HG03039 (cell line): ENCODE results near the gene TMEM272.
"Not testable (repeated sequence)": the region's sequence is repeated elsewhere in the genome, so short reads cannot be mapped to it uniquely, and the experiment has no call there.

Experiments
- ATAC-seq: cut with Tn5 transposase; IDR thresholded peaks from one replicate; pipeline ENCODE4 v1.9.1; 2021; ENCODE audit warnings: mild to moderate bottlenecking, moderate library complexity; ENCODE audit not compliant: unreplicated experiment

TMEM272 gene

DNA sequence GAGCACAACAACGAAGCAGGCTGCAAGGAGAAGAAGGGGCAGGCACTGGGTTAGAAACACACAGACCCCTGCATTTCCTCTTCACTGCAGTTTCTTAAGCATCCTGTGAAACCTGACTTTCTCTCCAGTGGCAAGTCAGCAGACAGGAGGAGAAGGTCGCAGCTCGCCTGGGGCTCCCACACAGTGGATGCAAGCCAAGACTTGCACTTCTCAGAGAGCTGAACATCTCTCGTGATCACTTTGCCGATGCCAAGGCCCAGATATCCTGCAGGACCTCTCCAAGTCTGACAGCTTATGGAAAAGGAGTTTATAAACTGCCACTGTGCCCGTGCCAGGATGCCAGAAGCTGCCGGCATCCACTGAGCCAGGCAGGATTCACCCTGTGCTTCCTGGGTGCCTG, 18.4 kb downstream of the TMEM272 start:
- no peak for ATAC-seq

DNA sequence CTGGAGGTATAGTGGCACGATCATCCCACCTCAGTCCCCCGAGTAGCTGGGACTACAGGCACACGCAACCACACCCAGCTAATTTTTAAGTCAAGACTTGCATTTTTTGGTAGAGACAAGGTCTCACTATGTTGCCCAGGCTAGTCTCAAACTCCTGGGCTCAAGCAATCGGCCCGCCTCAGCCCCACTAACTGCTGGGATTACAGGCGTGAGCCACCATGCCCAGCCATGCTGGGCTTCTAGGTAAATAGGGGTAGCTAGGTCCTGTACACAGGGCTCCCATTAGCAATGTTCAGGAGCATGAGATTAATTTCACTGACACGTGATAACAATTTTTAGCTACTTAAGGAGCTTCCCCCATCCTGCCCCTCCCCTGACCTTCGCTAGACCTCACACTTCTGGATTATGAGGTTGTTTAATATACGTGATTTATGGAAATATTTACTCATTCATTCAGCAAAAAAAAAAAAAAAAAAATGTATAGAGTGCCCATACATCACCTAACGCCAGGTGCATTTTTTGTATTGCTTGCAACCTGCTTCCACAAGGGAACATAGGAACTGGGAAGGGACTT, 19.2 kb downstream of the TMEM272 start:
- ATAC-seq, result no peak

DNA sequence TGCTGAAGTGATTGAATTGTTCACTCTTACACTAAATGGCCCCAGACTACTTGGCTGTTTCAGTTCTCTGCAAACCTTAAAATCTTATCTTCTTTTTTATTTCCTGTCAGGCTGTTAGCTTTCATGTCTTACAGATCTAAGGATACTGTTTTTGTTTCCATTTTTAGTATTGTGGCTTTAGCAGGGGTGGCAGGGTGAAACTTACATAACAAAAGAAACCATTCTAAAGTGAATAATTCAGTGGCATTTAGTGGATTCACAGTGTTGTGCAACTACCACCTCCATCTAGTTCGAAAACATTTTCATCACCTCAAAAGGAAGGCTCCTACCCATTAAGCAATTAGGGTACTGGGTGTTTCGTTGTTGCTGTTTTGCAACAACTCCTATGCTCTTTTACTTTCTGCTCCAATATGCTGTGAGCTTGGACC, 19.8 kb downstream of the TMEM272 start:
- no peak for ATAC-seq

DNA sequence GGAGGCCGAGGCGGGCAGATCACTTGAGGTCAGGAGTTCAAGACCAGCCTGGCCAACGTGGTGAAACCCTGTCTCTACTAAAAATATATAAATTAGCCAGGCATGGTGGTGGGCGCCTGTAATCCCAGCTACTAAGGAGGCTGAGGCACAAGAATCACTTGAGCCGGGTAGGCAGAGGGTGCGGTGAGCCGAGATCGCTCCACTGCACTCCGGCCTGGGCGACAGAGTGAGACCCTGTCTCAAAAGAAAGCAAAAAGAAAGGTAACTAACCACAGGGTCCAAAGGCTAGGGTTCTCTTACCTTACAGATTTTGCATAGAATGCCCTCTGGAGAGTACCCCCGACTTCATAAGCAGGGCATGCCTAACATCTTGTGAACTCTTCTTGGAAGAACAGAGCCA, 20.3 kb downstream of the TMEM272 start:
- ATAC-seq, result not testable (repeated sequence)

DNA sequence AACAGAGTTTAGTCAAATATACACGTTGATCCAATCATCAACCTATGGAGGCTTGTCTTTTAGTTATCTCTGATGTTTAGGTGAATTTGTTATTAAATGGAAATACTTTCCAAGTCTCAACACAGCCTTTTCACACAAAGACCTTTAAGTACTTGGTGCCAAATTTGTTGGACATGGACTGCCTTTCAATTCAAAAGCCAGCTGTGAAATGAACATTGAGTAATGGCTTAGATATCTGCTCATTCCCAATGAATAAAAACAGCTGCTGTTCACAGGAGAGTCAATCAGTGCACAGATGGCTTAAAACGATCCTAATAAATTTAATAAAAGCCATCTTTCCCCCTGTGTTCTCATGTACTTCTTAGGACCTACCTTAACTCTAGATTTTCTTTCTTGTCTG, 21.1 kb downstream of the TMEM272 start:
- ATAC-seq, result no peak

DNA sequence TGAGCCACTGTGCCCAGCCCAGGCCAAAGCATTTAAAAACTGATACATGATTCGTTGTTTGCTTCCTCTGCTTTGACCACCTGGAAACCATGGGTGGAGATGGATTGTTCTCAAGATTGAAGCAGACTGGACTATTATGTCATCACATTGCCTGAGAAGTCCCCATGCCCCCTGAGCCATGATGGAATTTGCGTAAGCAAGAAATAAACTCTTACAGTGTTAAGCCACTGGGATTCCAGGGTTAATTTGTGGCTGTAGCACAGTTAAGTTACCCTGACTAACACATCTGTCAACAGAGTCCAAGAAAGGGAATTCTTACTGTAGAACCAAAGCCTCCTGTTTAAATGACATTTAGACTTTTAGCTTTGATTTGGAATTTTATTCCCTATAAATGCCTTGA, 21.6 kb downstream of the TMEM272 start:
- no peak for ATAC-seq

DNA sequence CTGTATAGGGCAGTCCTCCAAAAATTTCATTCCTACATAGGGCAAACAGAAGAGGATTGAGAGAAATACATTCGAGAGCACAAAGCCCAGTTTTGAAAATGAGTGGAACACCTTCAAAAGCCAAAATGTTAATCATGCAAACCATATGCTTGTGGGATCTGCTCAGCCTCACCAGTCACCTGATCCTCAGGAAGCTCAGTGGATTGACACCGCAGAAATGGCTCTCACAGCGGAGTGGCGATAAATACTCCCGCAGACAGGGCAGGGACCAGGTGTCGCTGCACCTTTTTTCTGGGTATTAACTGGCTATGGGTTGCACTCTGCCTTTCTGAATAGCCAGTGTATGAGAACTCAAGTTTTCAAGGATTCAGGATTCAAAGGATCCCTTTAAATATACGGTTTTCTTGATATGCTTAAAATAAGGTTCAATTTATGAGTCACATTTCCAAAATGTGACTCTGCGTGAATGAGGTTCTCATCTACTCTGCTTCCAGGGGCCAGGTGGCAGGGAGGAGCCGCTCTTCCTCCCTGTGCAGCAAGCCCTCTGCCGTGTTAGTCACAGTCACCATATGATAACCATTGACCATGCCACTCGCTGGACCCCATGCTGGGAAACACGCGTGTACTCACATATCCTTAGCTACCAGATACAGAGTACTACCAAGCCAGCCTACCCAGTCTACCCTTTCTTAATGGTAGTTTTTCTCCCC, 22.7 kb downstream of the TMEM272 start:
- ATAC-seq, result no peak

DNA sequence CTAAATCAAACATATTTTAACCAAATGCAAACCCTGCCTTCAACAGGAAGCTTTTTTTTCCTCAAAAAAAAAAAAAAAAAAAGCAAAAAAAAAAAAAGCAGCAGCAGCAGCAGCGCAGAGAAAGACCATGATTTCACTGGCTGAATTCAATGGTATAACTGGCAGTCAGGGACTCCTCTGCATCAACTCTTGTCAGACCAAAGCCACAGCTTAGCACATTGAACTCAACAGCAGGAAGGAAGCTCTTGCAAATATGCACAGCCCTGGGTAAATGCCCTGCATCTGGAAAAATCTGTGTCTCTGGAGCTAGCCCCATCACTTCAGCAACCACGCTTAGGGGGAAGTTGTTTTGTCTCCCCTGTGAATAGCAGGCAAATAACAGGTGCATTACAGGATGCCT, 23.4 kb downstream of the TMEM272 start:
- ATAC-seq, result no peak

DNA sequence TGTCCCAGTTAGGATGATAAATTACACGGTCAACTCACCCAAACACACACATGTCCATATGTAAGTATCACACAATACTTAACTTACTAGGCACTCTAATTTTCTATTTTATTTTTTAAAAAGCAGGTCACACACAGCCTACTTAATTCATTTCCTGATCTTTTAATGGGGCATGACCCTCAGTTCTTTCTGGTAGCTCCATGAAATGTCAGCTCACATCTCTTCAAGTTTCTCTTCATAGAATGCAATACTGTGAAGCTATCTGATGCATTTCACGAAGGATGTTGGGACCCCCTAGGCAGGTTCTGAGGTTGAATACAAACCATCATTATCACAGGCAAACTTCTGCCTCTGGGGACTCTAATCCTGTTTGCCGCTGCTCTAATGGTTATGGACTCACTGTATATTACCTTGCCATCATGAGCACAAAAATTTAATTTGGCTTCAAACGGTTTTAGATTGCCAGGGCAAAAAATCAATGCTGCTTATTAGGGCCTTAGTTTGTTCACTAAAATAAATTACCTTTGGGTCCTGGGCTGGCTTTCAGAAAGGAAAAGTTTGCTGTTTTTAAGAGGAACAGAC, 24.9 kb downstream of the TMEM272 start:
- no peak for ATAC-seq

DNA sequence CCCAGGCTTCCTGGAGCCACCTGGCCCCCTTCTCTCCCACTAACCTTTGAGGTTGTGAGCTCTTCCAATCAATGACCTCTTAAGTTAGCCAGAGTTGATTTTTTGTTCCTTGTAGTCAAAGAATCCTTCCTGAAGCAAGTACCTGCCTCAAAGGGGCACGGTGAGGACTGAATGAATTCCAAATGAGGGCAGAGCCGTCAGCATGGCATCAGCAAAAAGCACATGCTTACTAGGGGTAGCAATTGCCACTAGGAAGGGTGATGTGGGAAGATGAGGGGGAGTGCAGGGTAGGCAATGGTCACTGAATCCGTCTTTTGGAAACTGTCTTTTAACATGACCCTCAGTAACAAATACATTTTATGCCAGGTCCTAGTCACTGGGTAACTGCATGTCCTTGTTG, 25.4 kb downstream of the TMEM272 start:
- no peak for ATAC-seq

DNA sequence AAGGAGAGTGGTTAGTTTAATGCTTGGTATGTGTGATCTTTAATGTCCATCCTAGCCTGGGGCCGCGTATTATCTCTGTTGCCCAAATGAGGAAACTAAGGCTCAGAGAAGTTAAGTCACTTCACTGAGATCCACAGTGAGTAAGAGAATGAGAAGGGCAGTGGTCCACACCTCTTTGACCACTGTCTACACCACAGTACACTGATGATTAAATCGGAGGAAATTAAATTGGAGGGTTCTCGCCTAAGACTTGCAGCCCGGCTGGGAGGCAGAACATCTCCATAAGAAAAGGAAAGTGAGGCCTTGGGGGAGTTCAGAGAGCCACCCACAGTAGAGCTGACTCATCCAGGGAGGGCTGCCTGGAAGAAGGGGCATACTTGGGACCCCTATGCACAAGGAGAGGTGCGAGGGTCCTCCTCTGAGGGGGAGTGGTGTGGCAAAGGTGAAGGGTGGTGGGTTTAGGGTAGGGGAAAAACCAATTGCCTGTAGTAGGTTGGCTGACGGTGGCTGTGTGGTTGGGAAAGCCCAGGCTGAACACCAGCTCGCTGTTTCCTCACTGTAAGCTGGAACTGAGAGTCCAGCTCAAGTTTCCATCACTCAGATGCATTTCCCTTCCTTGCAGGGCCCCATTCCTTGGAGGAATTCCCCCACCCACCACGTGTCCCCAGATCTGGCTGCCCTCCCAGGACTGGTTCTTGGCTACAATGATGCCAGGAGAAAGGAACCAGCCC, 26.0 kb downstream of the TMEM272 start:
- ATAC-seq, result no peak

DNA sequence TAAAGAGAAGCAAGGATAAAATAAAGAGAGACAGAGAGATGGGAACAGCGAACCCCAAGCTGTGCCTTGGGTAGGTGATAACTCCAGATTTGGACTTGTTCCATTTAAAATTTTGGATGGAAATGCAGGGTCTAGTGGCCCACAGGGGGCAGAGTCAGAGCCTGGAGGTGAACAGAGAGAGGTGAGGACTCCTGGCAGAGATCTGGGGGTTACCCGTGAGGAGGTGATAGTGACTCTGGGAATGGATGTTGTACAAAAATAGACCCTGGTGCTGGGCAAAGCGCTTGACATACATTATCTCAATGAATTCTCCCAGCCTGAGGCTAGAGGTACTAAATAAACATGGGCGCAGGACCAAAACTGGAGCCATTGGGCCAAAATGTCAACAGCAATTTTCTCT, 26.7 kb downstream of the TMEM272 start:
- ATAC-seq, result no peak

DNA sequence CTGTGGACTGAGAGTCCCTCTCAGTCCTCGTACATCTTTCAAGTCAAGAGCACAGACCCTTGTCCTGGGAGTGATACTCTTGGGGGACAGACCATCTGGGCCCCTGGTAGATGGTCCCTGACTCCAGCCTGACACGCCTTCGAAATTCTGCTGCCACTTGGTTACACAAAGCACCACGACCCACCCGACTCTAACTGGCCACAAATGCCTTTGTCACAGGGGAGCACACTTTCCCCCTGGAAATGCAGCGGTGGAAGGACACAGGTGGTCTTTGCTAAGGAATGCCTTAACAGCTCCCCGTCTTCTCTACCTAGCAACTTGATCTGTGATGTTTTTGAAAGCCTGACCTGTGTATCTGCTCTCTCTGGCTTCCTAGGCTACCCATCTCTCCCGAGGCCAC, 27.3 kb downstream of the TMEM272 start:
- no peak for ATAC-seq

DNA sequence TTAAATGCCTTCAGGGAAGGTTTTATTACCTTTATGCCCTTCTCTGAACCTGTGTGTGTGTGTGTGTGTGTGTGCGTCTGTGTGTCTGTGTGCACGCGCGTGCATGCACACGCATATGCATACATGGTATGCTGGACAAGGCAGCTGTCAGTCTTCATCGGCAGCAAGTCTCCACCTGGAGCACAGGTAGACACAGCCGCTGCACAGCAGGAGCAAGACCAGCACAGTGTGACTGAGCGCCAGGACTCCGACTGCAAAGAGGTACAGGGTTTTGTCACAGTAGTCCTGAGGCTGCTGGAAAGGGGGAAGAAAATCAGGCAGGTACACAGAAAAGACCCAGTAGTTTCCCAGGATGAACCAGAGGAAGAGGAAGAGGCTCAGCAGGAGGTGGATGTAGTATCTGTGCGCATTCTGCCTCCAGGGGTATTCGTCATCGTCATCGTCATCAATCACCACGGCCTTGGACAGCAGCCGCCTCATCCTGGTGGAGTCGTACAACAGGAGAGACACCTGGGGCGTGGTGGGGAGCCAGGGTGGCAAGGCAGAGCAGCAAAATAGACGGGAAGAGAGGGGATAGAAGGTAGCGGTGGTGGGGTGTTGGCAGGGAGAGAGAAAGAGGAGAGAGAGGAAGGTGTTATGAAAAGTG, 28.2 kb downstream of the TMEM272 start:
- ATAC-seq, result no peak

DNA sequence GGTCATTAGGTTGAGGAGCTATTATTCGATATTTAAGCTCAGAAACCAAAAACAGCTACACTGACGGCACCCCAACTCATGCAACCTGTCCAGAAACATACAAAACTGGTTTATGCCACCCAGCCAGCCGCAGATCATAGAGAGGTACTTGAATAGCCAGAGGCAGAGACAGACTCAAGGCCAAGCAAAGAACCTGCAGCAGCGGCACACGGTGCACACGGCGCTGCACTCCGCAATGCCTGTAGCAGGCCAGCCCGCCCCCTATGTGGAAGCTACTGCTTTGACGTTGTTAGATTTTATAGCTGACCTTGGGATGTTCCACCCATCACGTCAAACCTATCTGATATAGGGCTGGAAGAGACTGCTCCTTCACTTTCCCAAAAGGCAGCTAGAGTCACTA, 29.1 kb downstream of the TMEM272 start:
- ATAC-seq, result no peak

DNA sequence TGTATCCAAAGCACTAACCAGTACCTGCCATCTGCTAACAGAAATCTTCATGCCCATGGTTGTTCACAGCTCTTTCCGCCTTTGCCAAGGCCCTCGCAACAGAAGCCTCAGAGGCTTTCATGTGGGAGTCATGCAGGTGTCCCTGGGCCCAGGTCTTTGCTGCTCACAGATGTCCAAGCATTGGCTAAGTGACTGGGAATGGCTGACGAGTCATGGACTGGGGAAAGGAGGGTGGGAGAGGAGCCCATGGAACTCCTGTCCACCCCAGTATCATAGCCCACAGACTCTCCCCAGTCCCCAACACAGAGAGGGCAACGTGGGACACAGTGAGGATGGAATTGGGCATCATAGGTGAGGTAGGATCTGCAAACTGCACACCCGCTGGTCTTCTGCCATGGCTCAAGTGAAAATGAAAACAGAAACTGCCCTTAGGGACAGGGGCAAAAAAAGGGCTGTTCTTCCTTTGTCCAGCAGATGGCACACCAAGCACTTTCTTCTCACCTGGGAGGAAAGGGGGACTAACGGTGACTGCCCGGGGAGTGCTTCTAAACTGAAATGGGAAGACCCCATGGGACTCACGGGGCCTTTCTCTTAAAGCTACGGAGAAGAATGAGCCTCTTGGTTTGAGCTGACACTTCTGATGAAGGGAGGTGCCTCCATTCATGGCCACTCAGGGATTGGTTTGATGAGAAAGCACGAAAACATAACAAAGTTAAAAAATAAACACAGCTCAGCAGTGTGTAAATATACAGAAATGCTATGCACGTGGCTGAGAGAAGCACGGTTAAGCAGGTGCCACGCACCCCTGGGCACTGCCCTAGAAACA, 29.9 kb downstream of the TMEM272 start:
- peak; percentile 60 for ATAC-seq

DNA sequence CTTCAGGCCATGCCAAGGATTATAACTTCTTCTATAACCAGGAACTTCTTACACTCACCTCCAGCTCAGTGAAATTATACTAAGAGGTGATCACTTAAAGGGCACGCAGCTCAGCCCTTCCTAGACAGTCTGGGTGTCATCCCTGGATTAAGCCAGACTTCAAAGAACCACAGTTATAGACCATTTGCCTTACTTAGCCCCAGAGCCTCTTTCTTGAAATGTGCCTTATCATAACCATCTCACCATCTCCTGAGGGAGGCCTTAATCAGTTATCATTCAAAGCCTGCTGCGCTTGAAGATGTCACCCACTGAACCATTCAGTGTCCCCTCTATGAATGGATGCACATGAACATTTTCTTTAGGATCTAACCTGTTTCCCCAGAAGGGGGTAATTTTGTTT, 30.9 kb downstream of the TMEM272 start:
- ATAC-seq, result no peak

DNA sequence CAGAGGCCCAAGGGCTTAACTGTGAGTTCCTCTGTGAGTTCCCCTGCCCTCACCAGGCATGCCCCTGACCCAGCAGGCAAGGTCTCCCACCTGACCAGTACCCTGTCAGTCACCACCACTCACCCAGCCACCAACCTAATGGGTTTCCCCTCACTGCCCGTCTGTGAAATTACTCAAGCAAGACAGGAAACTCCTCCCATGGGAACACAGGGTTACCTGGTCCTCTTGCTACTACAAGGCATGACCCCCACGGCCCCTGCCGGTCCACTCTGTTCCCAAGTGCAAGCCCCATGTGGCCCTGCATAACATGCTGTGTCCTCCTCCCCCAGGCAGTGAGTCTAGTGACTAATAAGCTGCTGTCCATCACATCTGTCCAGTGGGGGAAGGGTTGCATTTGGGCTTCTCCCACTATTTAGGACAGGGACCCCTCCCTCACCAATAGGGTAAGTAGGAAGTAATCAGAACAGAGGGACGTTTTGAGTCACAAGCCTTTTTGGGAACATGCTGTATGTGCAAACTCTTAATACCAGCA, 33.0 kb downstream of the TMEM272 start:
- ATAC-seq, result no peak

DNA sequence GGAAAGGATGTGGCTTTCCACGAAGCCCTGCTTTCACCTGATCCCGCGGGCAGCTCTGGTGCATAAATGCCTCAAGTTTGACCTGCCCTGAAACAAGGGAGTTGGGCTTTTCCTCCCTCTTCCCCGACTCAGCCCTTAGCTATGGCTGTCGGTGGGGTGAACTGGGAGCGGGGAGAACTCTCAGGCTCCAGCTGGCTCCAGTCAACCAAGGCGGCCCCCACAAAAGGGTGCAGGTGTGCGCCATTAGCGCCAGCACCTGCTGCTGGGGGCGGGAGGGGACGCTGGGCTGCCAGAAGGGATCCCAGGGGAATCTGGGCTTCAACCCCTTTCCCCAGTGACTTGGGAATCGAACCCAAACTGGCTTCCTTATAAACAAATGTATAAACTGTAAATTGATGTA, 33.9 kb downstream of the TMEM272 start:
- ATAC-seq, result no peak

DNA sequence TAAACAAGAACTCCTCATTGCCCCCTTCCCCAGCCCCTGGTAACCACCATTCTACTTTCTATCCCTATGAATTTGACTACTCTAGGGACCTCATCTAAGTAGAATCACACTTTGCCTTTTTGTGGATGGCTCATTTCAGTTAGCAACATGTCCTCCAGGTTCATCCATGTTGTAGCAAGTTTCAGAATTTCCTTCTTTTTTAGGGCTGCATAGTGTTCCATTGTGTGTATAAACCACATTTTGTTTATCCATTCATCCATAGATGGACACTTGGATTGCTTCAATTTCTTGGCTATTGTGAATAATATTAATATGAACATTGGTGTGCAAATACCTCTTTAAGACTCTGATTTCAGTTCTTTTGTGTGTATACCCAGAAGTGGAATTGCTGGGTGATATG, 36.2 kb downstream of the TMEM272 start:
- no peak for ATAC-seq
